B cell (primary cell): ENCODE results near the gene ACOXL. TPM values are rescaled to one million over a fixed set of nuclear protein-coding genes. Genes with fewer than 3 reads are reported as not detected.

Experiments used
- ATAC-seq: fragments of 200-7000 bp; cut with Tn5 transposase; one replicate; pipeline ENCODE4 v1.10.0; 2021; ENCODE audit warnings: low read depth, mild to moderate bottlenecking, moderate number of reproducible peaks, moderate library complexity
- CTCF ChIA-PET: fragments of 350-600 bp; sonication (Branson Sonifier 250); formaldehyde crosslinking; loops from one replicate; lab custom pipeline; 2021; ENCODE audit warnings: antibody characterized with exemption, inconsistent platforms; lab: Charles Lee
- POLR2A ChIA-PET: fragments of 350-600 bp; sonication (Branson Sonifier 250); formaldehyde crosslinking; loops from one replicate; lab custom pipeline; 2021; ENCODE audit warnings: antibody characterized with exemption; lab: Charles Lee
- DNase-seq: peaks from one replicate; pipeline ENCODE4 v3.0.0; 2013
- H2AFZ ChIP-seq: 2 replicates; pipeline ENCODE4 v1.6.1; 2012; ENCODE audit warnings: mild to moderate bottlenecking, low read depth, low read length; ENCODE audit not compliant: insufficient read depth, poor library complexity, severe bottlenecking
- H3K27ac ChIP-seq, 2 donors: 1 replicate in 1 of 2; 2 replicates in 1 of 2; pipeline ENCODE4 v1.5.1; 2012 to 2013; ENCODE audit warnings: low read length in 2 of 2, mild to moderate bottlenecking in 2 of 2, moderate library complexity in 1 of 2
- H3K27me3 ChIP-seq, 4 experiments: fragments of 200-600 bp in 1 of 4; sonication (generic) in 1 of 4; replicated peaks in 1 of 4; 1 replicate in 2 of 4; 2 replicates in 2 of 4; pipeline versions ENCODE4 v1.6.1 to v1.7.0; 2013 to 2016; ENCODE audit warnings: low read length in 3 of 4, mild to moderate bottlenecking in 2 of 4, mixed read lengths in 1 of 4, moderate library complexity in 1 of 4; ENCODE audit not compliant: insufficient read depth in 4 of 4, control insufficient read depth in 3 of 4; ENCODE audit errors: control extremely low read depth in 1 of 4
- H3K36me3 ChIP-seq, 2 experiments: replicated peaks in 1 of 2; 1 replicate in 1 of 2; 2 replicates in 1 of 2; pipeline versions ENCODE4 v1.6.1 to v1.7.1; 2013; ENCODE audit warnings: low read length in 1 of 2; ENCODE audit not compliant: insufficient read depth in 2 of 2, control insufficient read depth in 1 of 2; ENCODE audit errors: control extremely low read depth in 1 of 2, extremely low read depth in 1 of 2
- H3K4me1 ChIP-seq, 2 donors: fragments of 200-600 bp in 1 of 2; sonication (generic) in 1 of 2; 1 replicate in 1 of 2; 2 replicates in 1 of 2; pipeline versions ENCODE4 v1.5.1 to v1.6.1; 2013 to 2017; ENCODE audit warnings: low read length in 2 of 2; ENCODE audit not compliant: control insufficient read depth in 2 of 2, insufficient read depth in 2 of 2
- H3K4me2 ChIP-seq: replicated peaks from 2 replicates; pipeline ENCODE3; 2012; ENCODE audit warnings: mild to moderate bottlenecking, low read depth, low read length; ENCODE audit not compliant: poor library complexity, severe bottlenecking
- H3K4me3 ChIP-seq, 5 experiments: fragments of 200-600 bp in 1 of 5; sonication (generic) in 1 of 5; 1 replicate in 3 of 5; 2 replicates in 2 of 5; pipeline versions ENCODE4 v1.5.1 to v1.7.0; 2011 to 2016; ENCODE audit warnings: low read length in 4 of 5, mild to moderate bottlenecking in 4 of 5, low read depth in 2 of 5, control low read depth in 1 of 5, moderate library complexity in 1 of 5; ENCODE audit not compliant: insufficient read depth in 1 of 5; ENCODE audit errors: control extremely low read depth in 1 of 5, extremely low read depth in 1 of 5
- H3K79me2 ChIP-seq: fragments of 200-600 bp; sonication (generic); one replicate; pipeline ENCODE4 v1.6.0; 2016; ENCODE audit warnings: low read length; ENCODE audit not compliant: control insufficient read depth, insufficient read depth
- H3K9ac ChIP-seq: fragments of 200-600 bp; sonication (generic); 2 replicates; pipeline ENCODE4 v1.6.1; 2017; ENCODE audit warnings: mild to moderate bottlenecking, low read length, moderate library complexity
- H3K9me3 ChIP-seq, 3 donors: one replicate each; pipeline versions ENCODE4 v1.6.1 to v1.7.1; 2013; ENCODE audit warnings: low read length in 2 of 3; ENCODE audit not compliant: control insufficient read depth in 2 of 3, insufficient read depth in 1 of 3; ENCODE audit errors: control extremely low read depth in 1 of 3
- H4K20me1 ChIP-seq: 2 replicates; pipeline ENCODE4 v1.6.0; 2012; ENCODE audit warnings: mild to moderate bottlenecking, low read length; ENCODE audit not compliant: insufficient read depth, control insufficient read depth, poor library complexity, severe bottlenecking
- H3K27ac Mint-ChIP-seq: one replicate; pipeline ENCODE4 v1.8.0; 2021; ENCODE audit warnings: mixed read lengths
- H3K27me3 Mint-ChIP-seq: one replicate; pipeline ENCODE4 v1.8.0; 2021; ENCODE audit warnings: mixed read lengths
- H3K4me1 Mint-ChIP-seq: one replicate; pipeline ENCODE4 v1.8.0; 2021; ENCODE audit warnings: mixed read lengths
- H3K4me3 Mint-ChIP-seq: one replicate; pipeline ENCODE4 v1.8.0; 2021; ENCODE audit warnings: mixed read lengths
- H3K9me3 Mint-ChIP-seq: one replicate; pipeline ENCODE4 v1.8.0; 2022; ENCODE audit warnings: mixed read lengths; ENCODE audit not compliant: insufficient read depth
- EZH2 ChIP-seq: IDR thresholded peaks from 2 replicates; pipeline ENCODE4 v1.6.1; 2012; ENCODE audit warnings: borderline replicate concordance, low read depth, mild to moderate bottlenecking, moderate library complexity, low read length; ENCODE audit not compliant: insufficient read depth, poor library complexity, severe bottlenecking
- WGBS: methylation state at CpG from one replicate; pipeline ENCODE4 v1.1.5; 2013; ENCODE audit warnings: missing lambda C conversion rate; ENCODE audit not compliant: insufficient coverage; 5-methylcytosine and 5-hydroxymethylcytosine counted together
- intact Hi-C: fragments of 100-400 bp; cut with micrococcal nuclease; formaldehyde crosslinking; loops from one replicate; pipeline ENCODE4 v1.10.0; 2022
- polyA plus RNA-seq: library from polyadenylated mRNA; depleted of rRNA; stranded (reverse); fragments of >200 nt; gene quantifications from 2 replicates; pipeline ENCODE4 v1.2.3, GENCODE V29; 2012
- total RNA-seq, 2 donors: library from RNA; stranded (reverse); fragments of 120-200 nt in 1 of 2; gene quantifications; 1 replicate in 1 of 2; 2 replicates in 1 of 2; pipeline versions ENCODE4 v1.2.3 to v1.2.4, GENCODE V29; 2013 to 2022
- TF ChIP-seq, protein P1 (sequence below): fragments of 200-600 bp; IDR thresholded peaks from one replicate; pipeline ENCODE4 v1.8.0; 2022; ENCODE audit warnings: antibody characterized with exemption, mild to moderate bottlenecking

ACOXL gene
- total and polyA plus RNA-seq, 2 donors (not counting 1 experiment from before 2014, with no cell fraction given) = 0.06 TPM; not detected in 1

DNA sequence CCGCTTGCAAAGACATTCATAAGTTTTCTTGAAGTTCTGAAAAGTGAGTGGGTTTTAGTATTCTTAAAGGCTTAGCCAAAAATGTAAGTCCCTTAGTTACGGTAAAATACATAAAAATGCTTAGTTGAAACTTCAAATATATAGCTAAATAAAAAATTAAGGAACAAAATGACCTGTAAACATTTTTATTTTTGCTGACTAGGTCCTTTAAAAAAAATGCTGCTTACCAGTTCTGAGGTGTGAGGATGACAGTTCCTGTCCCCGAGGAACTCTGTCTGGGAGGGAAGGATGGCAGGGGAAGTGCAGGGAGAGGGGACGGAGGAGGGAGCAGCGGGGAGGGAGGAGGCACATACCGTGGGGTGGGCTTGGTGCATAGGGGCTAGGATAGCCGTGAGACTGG is 285.5 kb downstream of the ACOXL start:
- no peaks in the 10 kb centered on the region for H3K27me3 ChIP-seq
- no peak overlapping the region for H3K4me3 ChIP-seq
- no peak overlapping the region for H3K9ac ChIP-seq
- no peaks in the 10 kb centered on the region for H3K4me1 ChIP-seq
- H3K36me3 ChIP-seq = no peaks in the 10 kb centered on the region
- ChIA-PET POLR2A (no interaction called here), CTCF (no interaction called here)
- H4K20me1 ChIP-seq = no peaks in the 10 kb centered on the region
- H3K9me3 ChIP-seq = no peaks in the 10 kb centered on the region
- intact Hi-C loops = no loop called here
- Mint-ChIP-seq H3K4me1 (no peaks in the 10 kb centered on the region), H3K9me3 (no peaks in the 10 kb centered on the region), H3K27ac (no peak overlapping the region), H3K27me3 (peaks cover 7% of the 10 kb centered on the region), H3K4me3 (no peak overlapping the region)
- WGBS = 91% methylated on average over 5 of the region's 7 CpGs
- H3K4me2 ChIP-seq = no peak overlapping the region
- H2AFZ ChIP-seq = no peak overlapping the region
- ATAC-seq (no peak), DNase-seq (no peak)
- no peak overlapping the region for H3K27ac ChIP-seq
- H3K79me2 ChIP-seq = no peaks in the 10 kb centered on the region
- TF ChIP-seq, protein P1, sequence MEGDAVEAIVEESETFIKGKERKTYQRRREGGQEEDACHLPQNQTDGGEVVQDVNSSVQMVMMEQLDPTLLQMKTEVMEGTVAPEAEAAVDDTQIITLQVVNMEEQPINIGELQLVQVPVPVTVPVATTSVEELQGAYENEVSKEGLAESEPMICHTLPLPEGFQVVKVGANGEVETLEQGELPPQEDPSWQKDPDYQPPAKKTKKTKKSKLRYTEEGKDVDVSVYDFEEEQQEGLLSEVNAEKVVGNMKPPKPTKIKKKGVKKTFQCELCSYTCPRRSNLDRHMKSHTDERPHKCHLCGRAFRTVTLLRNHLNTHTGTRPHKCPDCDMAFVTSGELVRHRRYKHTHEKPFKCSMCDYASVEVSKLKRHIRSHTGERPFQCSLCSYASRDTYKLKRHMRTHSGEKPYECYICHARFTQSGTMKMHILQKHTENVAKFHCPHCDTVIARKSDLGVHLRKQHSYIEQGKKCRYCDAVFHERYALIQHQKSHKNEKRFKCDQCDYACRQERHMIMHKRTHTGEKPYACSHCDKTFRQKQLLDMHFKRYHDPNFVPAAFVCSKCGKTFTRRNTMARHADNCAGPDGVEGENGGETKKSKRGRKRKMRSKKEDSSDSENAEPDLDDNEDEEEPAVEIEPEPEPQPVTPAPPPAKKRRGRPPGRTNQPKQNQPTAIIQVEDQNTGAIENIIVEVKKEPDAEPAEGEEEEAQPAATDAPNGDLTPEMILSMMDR = no peak
- TF ChIP-seq EZH2 = no peak

DNA sequence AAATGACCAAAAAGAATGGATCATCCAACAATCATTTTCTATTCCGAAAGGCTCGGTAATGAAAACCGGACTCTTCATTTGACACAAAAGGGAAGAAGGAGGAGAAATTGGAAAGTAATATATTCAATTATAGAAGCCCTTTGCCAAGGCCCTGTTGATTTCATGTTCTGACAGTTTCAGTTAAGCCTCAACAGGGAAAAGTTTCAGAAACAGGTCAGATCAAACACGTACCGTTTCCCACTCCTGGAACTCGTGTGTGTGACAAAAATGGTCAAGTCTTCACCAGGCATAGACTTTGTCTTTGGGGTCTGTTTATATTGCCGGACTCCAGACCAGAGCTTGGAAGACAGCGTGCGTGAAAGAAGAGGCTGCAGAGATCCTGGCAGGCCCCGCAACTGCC is 287.0 kb downstream of the ACOXL start:
- TF ChIP-seq, protein P1 = no peak
- no peak for TF ChIP-seq EZH2
- CTCF ChIA-PET = no interaction called here
- H3K4me3 ChIP-seq = no peak overlapping the region
- Mint-ChIP-seq H3K27ac (no peak overlapping the region), H3K27me3 (peaks cover 11% of the 10 kb centered on the region), H3K4me1 (no peaks in the 10 kb centered on the region), H3K9me3 (no peaks in the 10 kb centered on the region), H3K4me3 (no peak overlapping the region)
- no peaks in the 10 kb centered on the region for H3K36me3 ChIP-seq
- DNase-seq (no peak), ATAC-seq (no peak)
- intact Hi-C loops = no loop called here
- POLR2A ChIA-PET = no interaction called here
- no peak overlapping the region for H2AFZ ChIP-seq
- H3K27me3 ChIP-seq = no peaks in the 10 kb centered on the region
- H3K27ac ChIP-seq = no peak overlapping the region
- no peaks in the 10 kb centered on the region for H3K4me1 ChIP-seq
- no peaks in the 10 kb centered on the region for H3K79me2 ChIP-seq
- no peaks in the 10 kb centered on the region for H4K20me1 ChIP-seq
- H3K4me2 ChIP-seq = no peak overlapping the region
- WGBS = 94% methylated on average over 7 of the region's 10 CpGs
- no peaks in the 10 kb centered on the region for H3K9me3 ChIP-seq
- H3K9ac ChIP-seq = no peak overlapping the region
